GM23248 (cell line): ENCODE results near the gene HSD17B11.

Experiments
- EZH2 ChIP-seq: fragments of 200-600 bp; sonication (generic); IDR thresholded peaks from 2 replicates; pipeline ENCODE4 v1.6.1; 2018; ENCODE audit warnings: antibody characterized with exemption, mild to moderate bottlenecking; ENCODE audit not compliant: insufficient read depth, poor library complexity, severe bottlenecking
- EZH2phosphoT487 ChIP-seq: fragments of 200-600 bp; sonication (generic); IDR thresholded peaks from 2 replicates; pipeline ENCODE4 v1.6.1; 2018; ENCODE audit warnings: antibody characterized with exemption, moderate library complexity, mild to moderate bottlenecking, low read depth; ENCODE audit not compliant: insufficient read depth

DNA sequence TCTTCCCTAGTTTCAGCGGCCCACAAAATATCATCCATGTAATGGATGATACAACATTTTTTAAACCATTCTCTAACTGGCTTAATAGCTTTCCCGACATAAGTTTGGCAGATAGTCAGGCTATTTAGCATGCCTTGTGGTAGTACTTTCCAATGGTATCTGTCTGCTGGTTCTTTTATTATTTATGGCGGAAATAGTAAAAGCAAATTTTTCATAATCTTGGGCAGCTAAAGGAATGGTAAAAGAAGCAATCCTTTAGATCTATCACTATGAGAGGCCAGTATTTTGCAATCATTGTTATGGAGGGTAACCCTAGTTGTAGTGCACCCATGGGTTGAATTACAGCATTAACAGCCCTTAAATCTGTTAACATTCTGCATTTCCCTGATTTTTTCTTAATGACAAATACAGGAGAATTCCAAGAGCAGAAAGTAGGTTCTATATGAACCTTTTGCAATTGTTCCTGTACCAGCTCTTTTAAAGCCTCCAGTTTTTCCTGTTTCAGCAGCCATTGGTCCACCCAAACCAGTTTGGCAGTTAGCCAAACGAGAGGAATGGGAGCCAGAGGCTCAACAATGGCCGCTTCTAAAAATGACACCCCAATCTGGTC, 14.3 kb upstream of the HSD17B11 start:
- TF ChIP-seq EZH2phosphoT487 (no peak), EZH2 (no peak)
